GM13976 (cell line): Measurements from ENCODE around the gene OSBPL10.

Experiments
- DNase-seq: peaks from one replicate; pipeline ENCODE4 v3.0.0; 2012; ENCODE audit warnings: low spot score
- in situ Hi-C: fragments of 300-500 bp; cut with MboI; formaldehyde crosslinking; loops from one replicate; pipeline ENCODE4 v1.12.0; 2022; ENCODE audit warnings: low sequenced_read_pairs, mixed read lengths, inconsistent platforms; ENCODE audit not compliant: unreplicated experiment
- TF ChIP-seq, protein P1 (sequence below): IDR thresholded peaks from 2 replicates; pipeline ENCODE4 v1.5.1; 2012; ENCODE audit warnings: borderline replicate concordance, mild to moderate bottlenecking; ENCODE audit not compliant: insufficient read depth; ENCODE audit errors: extremely low read depth, missing control alignments, control extremely low read depth

The OSBPL10 gene

DNA sequence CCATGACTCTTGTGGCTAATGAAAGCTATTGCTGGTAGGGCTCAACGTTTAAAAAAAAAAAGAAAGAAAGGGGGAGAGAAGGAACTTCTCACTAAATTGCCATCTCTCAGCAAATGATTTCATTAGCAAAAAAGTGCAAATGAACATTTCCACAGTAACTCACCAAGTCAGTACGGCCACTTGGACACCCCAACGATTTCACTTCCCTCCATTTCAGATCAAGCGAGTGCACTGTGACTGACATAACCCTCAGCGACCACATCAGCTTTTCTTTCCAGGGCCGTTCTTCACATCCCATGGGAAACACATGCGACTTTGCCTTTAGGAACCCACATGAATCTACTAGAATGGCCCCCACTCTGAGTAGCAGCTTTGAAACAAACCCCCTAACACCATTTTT lies 71.6 kb downstream of the OSBPL10 start:
- DNase-seq, result no peak
- in situ Hi-C loops, result no loop called here
- TF ChIP-seq, protein P1, sequence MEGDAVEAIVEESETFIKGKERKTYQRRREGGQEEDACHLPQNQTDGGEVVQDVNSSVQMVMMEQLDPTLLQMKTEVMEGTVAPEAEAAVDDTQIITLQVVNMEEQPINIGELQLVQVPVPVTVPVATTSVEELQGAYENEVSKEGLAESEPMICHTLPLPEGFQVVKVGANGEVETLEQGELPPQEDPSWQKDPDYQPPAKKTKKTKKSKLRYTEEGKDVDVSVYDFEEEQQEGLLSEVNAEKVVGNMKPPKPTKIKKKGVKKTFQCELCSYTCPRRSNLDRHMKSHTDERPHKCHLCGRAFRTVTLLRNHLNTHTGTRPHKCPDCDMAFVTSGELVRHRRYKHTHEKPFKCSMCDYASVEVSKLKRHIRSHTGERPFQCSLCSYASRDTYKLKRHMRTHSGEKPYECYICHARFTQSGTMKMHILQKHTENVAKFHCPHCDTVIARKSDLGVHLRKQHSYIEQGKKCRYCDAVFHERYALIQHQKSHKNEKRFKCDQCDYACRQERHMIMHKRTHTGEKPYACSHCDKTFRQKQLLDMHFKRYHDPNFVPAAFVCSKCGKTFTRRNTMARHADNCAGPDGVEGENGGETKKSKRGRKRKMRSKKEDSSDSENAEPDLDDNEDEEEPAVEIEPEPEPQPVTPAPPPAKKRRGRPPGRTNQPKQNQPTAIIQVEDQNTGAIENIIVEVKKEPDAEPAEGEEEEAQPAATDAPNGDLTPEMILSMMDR, result no peak

- no peak for DNase-seq
- in situ Hi-C loops, result no loop called here
- TF ChIP-seq, protein P1, result no peak
Measured at GRCh38 chr3:31908391-31909097, 72.5 kb downstream of the OSBPL10 start.

DNA sequence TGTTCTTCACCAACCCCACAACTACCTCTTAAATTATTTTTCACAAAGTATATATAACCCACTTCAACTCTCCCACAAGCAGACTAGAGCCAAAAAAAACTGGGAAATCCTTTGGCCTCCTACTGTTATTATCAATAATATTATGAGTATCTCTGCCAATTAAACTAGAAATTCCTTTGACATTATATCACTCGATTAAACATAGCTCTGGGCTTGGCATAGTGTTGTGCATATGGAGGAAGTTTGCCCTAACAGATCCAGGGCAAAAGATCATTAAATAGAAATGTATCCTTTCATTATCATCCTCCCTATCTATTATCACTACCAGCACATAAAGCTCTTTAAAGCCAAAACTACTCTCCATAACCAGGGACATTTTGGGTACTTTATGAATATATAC lies 74.9 kb downstream of the OSBPL10 start:
- DNase-seq, result no peak
- in situ Hi-C loops, result no loop called here
- TF ChIP-seq, protein P1, result no peak

DNA sequence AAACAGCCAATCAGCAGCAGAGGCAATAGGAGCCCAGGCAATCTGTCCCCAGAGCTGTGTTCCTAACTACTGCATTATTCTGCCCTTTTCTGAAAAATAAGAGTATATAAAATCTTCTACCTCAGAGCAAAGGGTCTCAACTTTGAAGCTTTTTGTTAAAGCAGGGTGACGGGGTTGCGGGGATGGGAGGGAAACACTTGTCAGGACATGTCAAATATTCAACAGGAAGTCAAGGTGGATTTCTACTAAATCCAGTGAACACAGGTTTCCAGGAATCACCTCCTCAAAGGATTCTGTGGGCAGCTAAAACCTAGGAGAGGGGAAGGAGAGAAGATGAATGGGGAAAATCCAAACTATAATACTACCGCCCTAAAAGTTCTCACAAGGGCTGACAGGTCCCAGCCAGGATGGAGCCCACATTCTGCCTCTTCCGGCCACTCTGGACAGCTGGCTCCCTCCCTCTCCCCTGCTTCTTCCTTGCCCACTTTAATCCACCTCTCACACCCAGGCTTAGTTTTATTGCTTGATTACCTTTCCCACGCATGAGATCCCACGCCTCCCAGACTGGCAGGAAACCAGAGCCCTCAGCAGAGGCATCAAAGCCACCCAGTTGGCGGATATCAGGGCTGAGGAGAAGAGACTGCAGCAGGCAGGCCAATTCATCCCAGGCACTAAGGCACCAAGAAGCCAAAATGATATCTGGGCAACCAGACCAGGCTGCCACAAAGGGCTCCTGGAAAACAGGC lies 77.2 kb downstream of the OSBPL10 start:
- in situ Hi-C loops, result no loop called here
- DNase-seq, result no peak
- TF ChIP-seq, protein P1, result no peak

- TF ChIP-seq, protein P1, result no peak
- DNase-seq, result no peak
- in situ Hi-C loops, result no loop called here
Measured at GRCh38 chr3:31900583-31900982, 80.5 kb downstream of the OSBPL10 start.

DNA sequence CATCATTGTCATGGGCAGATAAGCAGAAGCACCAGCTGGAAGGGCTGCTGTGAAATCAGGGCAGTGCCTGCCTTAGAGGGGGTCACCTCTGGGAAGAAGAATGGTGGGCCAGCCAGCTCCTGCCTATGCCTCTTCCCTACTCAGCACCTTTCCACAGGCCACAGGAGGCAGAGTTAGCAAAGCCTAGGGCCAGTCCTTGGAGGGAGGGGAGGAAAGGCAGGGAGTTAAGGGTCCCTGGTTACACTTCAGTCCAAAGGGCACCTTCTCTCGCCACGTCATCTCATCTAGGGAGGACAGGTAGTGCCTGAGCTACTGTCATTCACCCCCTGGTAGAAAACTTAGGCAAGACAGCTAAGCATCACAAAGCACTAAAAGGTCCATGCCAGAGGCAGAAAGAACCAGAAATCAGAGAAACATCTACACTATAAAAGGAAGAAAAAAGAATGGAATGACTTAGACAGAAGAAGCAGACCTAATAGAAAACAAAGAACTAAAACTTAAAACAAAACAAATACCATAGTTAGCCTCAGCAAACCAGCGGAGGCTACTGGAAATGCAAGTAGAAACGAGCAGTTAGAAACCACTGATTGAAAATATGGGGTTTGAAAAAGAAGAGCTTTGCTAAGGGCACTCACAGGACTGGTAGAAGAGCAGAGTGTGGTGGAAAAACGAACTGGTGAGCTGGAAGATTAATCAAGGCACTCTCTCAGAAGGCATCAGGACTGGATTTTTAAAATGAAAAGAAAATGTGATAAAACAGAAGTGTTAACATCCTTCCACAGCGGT lies 84.2 kb downstream of the OSBPL10 start:
- TF ChIP-seq, protein P1, result no peak
- no peak for DNase-seq
- in situ Hi-C loops, result no loop called here
